WTC11 (cell line): ENCODE data around the gene DEFB131B. TPM values are rescaled to one million over a fixed set of nuclear protein-coding genes. Genes with fewer than 3 reads are reported as not detected.
A peak's percentile ranks its signal among the peaks of the same experiment; 100 is the strongest.

ENCODE experiments used
- ATAC-seq: fragments of 200-7000 bp; cut with Tn5 transposase; 2 replicates; pipeline ENCODE4 v1.10.0; 2021; ENCODE audit warnings: mild to moderate bottlenecking, moderate library complexity
- CTCF ChIA-PET: fragments of 300-600 bp; sonication (Branson Sonifier 250); formaldehyde crosslinking; loops from one replicate; lab custom pipeline; 2021; ENCODE audit warnings: antibody characterized with exemption; lab: Charles Lee
- POLR2A ChIA-PET: fragments of 350-600 bp; sonication (Branson Sonifier 250); formaldehyde crosslinking; loops from one replicate; lab custom pipeline; 2021; ENCODE audit warnings: antibody characterized with exemption; lab: Charles Lee
- DNase-seq: peaks from one replicate; pipeline ENCODE4 v3.0.0; 2021; ENCODE audit warnings: low spot score
- H3K27ac Mint-ChIP-seq: 2 replicates; pipeline ENCODE4 v1.8.0; 2021; ENCODE audit warnings: mixed read lengths
- H3K27me3 Mint-ChIP-seq: 2 replicates; pipeline ENCODE4 v1.8.0; 2021; ENCODE audit warnings: low read depth, mild to moderate bottlenecking, moderate library complexity, mixed read lengths
- H3K36me3 Mint-ChIP-seq: 2 replicates; pipeline ENCODE4 v1.8.0; 2021; ENCODE audit warnings: mixed read lengths
- H3K4me1 Mint-ChIP-seq: 2 replicates; pipeline ENCODE4 v1.8.0; 2022; ENCODE audit warnings: mixed read lengths
- H3K4me3 Mint-ChIP-seq: 2 replicates; pipeline ENCODE4 v1.8.0; 2021; ENCODE audit warnings: mild to moderate bottlenecking, moderate library complexity, mixed read lengths
- H3K9me3 Mint-ChIP-seq: 2 replicates; pipeline ENCODE4 v1.8.0; 2021; ENCODE audit warnings: mixed read lengths
- AR ChIP-seq: fragments of 250-450 bp; sonication (Bioruptor Pico); IDR thresholded peaks from 2 replicates; pipeline ENCODE4 v1.9.0; 2021; ENCODE audit warnings: mild to moderate bottlenecking
- ATF6 ChIP-seq: sonication (generic); formaldehyde crosslinking; IDR thresholded peaks from 2 replicates; pipeline ENCODE4 v1.8.1; 2023; ENCODE audit warnings: mild to moderate bottlenecking, missing genetic modification reagents
- ELF4 ChIP-seq: sonication (generic); formaldehyde crosslinking; IDR thresholded peaks from 2 replicates; pipeline ENCODE4 v1.8.1; 2022; ENCODE audit warnings: low read depth, mild to moderate bottlenecking, moderate library complexity, missing genetic modification reagents
- ERG ChIP-seq: fragments of 250-450 bp; sonication (Bioruptor Pico); IDR thresholded peaks from 2 replicates; pipeline ENCODE4 v1.8.0; 2021; ENCODE audit warnings: mild to moderate bottlenecking
- ESRRA ChIP-seq: sonication (generic); formaldehyde crosslinking; IDR thresholded peaks from 2 replicates; pipeline ENCODE4 v1.8.1; 2022; ENCODE audit warnings: mild to moderate bottlenecking, missing genetic modification reagents, borderline replicate concordance
- ETV6 ChIP-seq: sonication (generic); formaldehyde crosslinking; IDR thresholded peaks from 2 replicates; pipeline ENCODE4 v1.8.1; 2022; ENCODE audit warnings: mild to moderate bottlenecking, missing genetic modification reagents
- FOXK1 ChIP-seq: sonication (generic); formaldehyde crosslinking; IDR thresholded peaks from 2 replicates; pipeline ENCODE4 v1.8.0; 2022; ENCODE audit warnings: mild to moderate bottlenecking, moderate library complexity, missing genetic modification reagents
- GTF2I ChIP-seq: fragments of 250-450 bp; sonication (Bioruptor Pico); conservative IDR thresholded peaks from 2 replicates; pipeline ENCODE4 v1.4.0; 2021; ENCODE audit warnings: mild to moderate bottlenecking
- IRF2 ChIP-seq: sonication (generic); formaldehyde crosslinking; IDR thresholded peaks from 2 replicates; pipeline ENCODE4 v1.8.0; 2022; ENCODE audit warnings: low read depth, missing genetic modification reagents, borderline replicate concordance
- JUN ChIP-seq: sonication (generic); formaldehyde crosslinking; IDR thresholded peaks from 2 replicates; pipeline ENCODE4 v1.8.0; 2023; ENCODE audit warnings: mild to moderate bottlenecking, missing genetic modification reagents
- KAT7 ChIP-seq: sonication (generic); formaldehyde crosslinking; IDR thresholded peaks from 2 replicates; pipeline ENCODE4 v1.8.1; 2023; ENCODE audit warnings: missing genetic modification reagents, mild to moderate bottlenecking, borderline replicate concordance
- MLX ChIP-seq: sonication (generic); formaldehyde crosslinking; IDR thresholded peaks from 2 replicates; pipeline ENCODE4 v1.8.1; 2023; ENCODE audit warnings: mild to moderate bottlenecking, missing genetic modification reagents, moderate library complexity
- NR2C2 ChIP-seq: sonication (generic); formaldehyde crosslinking; IDR thresholded peaks from 2 replicates; pipeline ENCODE4 v1.8.0; 2022; ENCODE audit warnings: mild to moderate bottlenecking, missing genetic modification reagents
- NR3C1 ChIP-seq: sonication (generic); formaldehyde crosslinking; conservative IDR thresholded peaks from 2 replicates; pipeline ENCODE4 v1.8.1; 2023; ENCODE audit warnings: low read depth, mild to moderate bottlenecking, missing genetic modification reagents
- PRRX2 ChIP-seq: fragments of 250-450 bp; sonication (Bioruptor Pico); IDR thresholded peaks from 2 replicates; pipeline ENCODE4 v1.8.0; 2021; ENCODE audit warnings: mild to moderate bottlenecking
- SMAD3 ChIP-seq: sonication (generic); formaldehyde crosslinking; IDR thresholded peaks from 2 replicates; pipeline ENCODE4 v1.8.0; 2022; ENCODE audit warnings: missing genetic modification reagents, mild to moderate bottlenecking, borderline replicate concordance
- STAT6 ChIP-seq: sonication (generic); formaldehyde crosslinking; conservative IDR thresholded peaks from 2 replicates; pipeline ENCODE4 v1.8.1; 2023; ENCODE audit warnings: mild to moderate bottlenecking, low read depth, missing genetic modification reagents, moderate library complexity
- TEAD4 ChIP-seq: sonication (generic); formaldehyde crosslinking; IDR thresholded peaks from 2 replicates; pipeline ENCODE4 v1.8.0; 2022; ENCODE audit warnings: mild to moderate bottlenecking, missing genetic modification reagents
- USF1 ChIP-seq: sonication (generic); formaldehyde crosslinking; IDR thresholded peaks from 2 replicates; pipeline ENCODE4 v1.8.0; 2022; ENCODE audit warnings: mild to moderate bottlenecking, missing genetic modification reagents
- USF2 ChIP-seq: sonication (generic); formaldehyde crosslinking; IDR thresholded peaks from 2 replicates; pipeline ENCODE4 v1.8.1; 2023; ENCODE audit warnings: mild to moderate bottlenecking, missing genetic modification reagents, moderate library complexity
- ZBTB43 ChIP-seq: sonication (generic); formaldehyde crosslinking; IDR thresholded peaks from 2 replicates; pipeline ENCODE4 v1.8.1; 2023; ENCODE audit warnings: mild to moderate bottlenecking, missing genetic modification reagents
- total RNA-seq: library from RNA; stranded (reverse); gene quantifications from 3 replicates; pipeline ENCODE4 v1.2.3, GENCODE V29; 2021

DEFB131B gene
- total RNA-seq, 1 experiment from 2014 or later: not detected

- Mint-ChIP-seq H3K27me3 (no peaks in the 10 kb centered on the region), H3K9me3 (no peaks in the 10 kb centered on the region), H3K4me1 (peaks cover 22% of the 10 kb centered on the region), H3K36me3 (peaks cover 13% of the 10 kb centered on the region), H3K27ac (peak overlapping the region; percentile 99), H3K4me3 (peak overlapping the region; percentile 90)
- ChIA-PET POLR2A (no interaction called here), CTCF (interaction anchor here (1.1 to 1.8 kb wide), 4 partner anchors 9 to 129 kb away, joined by 3 to 14 read pairs (median 5); no protein-coding TSS in a partner anchor)
- no peak for ATAC-seq
- TF ChIP-seq ERG (CRISPR knock-in tag) (no peak), AR (CRISPR knock-in tag) (no peak), TEAD4 (no peak), ETV6 (no peak), USF1 (CRISPR knock-in tag) (no peak), KAT7 (CRISPR knock-in tag) (no peak), IRF2 (CRISPR knock-in tag) (no peak), USF2 (CRISPR knock-in tag) (no peak), GTF2I (CRISPR knock-in tag) (no peak), FOXK1 (no peak), NR3C1 (CRISPR knock-in tag) (no peak), ESRRA (CRISPR knock-in tag) (no peak), PRRX2 (no peak)
- DNase-seq: no peak
Measured at GRCh38 chr11:71929491-71929890, 51.2 kb downstream of the DEFB131B start.

- Mint-ChIP-seq H3K4me1 (peaks cover 22% of the 10 kb centered on the region), H3K9me3 (no peaks in the 10 kb centered on the region), H3K4me3 (peak overlapping the region; percentile 90), H3K27me3 (no peaks in the 10 kb centered on the region), H3K27ac (no peak overlapping the region), H3K36me3 (peaks cover 4% of the 10 kb centered on the region; the same call in 1 of the 2 replicates)
- DNase-seq (no peak), ATAC-seq (no peak)
- ChIA-PET CTCF (no interaction called here), POLR2A (no interaction called here)
- TF ChIP-seq TEAD4: no peak
- no peak for TF ChIP-seq SMAD3 (CRISPR knock-in tag)
- no peak for TF ChIP-seq ATF6 (CRISPR knock-in tag)
- TF ChIP-seq ELF4: no peak
- TF ChIP-seq NR2C2: no peak
- no peak for TF ChIP-seq JUN (CRISPR knock-in tag)
- no peak for TF ChIP-seq MLX
- TF ChIP-seq STAT6: no peak
- TF ChIP-seq ZBTB43 (CRISPR knock-in tag): no peak
- no peak for TF ChIP-seq GTF2I (CRISPR knock-in tag)
Measured at GRCh38 chr11:71930556-71931244, 52.4 kb downstream of the DEFB131B start.
